Amniotic stem cell (primary cell): ENCODE results near the gene GPR87.

Experiments used
- DNase-seq: peaks from one replicate; lab custom pipeline; 2025; lab: John Stamatoyannopoulos, UW

GPR87 gene

GRCh38 chr3:151316267-151316991 is at the start of gene GPR87:
Gene GPR87 (minus strand): TSS chr3:151316820. CDS start chr3:151300100, 16,720 bp downstream.
- no peak for DNase-seq

GRCh38 chr3:151362751-151363174 is 46.1 kb upstream of the GPR87 start:
- no peak for DNase-seq

- DNase-seq: no peak
These were observed 40.8 kb upstream of the GPR87 start for GRCh38 chr3:151357463-151357850.

GRCh38 chr3:151356794-151357462 is 40.3 kb upstream of the GPR87 start:
- no peak for DNase-seq

- DNase-seq: no peak
These were observed 35.0 kb upstream of the GPR87 start for GRCh38 chr3:151351648-151352047.

GRCh38 chr3:151351219-151351618 is 34.6 kb upstream of the GPR87 start:
- DNase-seq: no peak

- DNase-seq: no peak
These were observed 34.0 kb upstream of the GPR87 start for GRCh38 chr3:151350656-151351055.

GRCh38 chr3:151347432-151347831 is 30.8 kb upstream of the GPR87 start:
- no peak for DNase-seq

GRCh38 chr3:151346292-151346691 is 29.7 kb upstream of the GPR87 start:
- DNase-seq: no peak

- peak; percentile 11 for DNase-seq
These were observed 29.2 kb upstream of the GPR87 start for GRCh38 chr3:151345859-151346258.

- no peak for DNase-seq
These were observed 15.1 kb upstream of the GPR87 start for GRCh38 chr3:151331696-151332095.

- no peak for DNase-seq
These were observed 14.3 kb upstream of the GPR87 start for GRCh38 chr3:151330899-151331298.

- DNase-seq: no peak
These were observed 13.8 kb upstream of the GPR87 start for GRCh38 chr3:151330379-151330778.

GRCh38 chr3:151329363-151329762 is 12.7 kb upstream of the GPR87 start, which contains the start of gene P2RY13:
Gene P2RY13 (minus strand): TSS chr3:151329549. CDS start chr3:151329528, 21 bp downstream.
- no peak for DNase-seq

- no peak for DNase-seq
These were observed 11.8 kb upstream of the GPR87 start for GRCh38 chr3:151328298-151328995.

GRCh38 chr3:151327571-151328198 is 11.1 kb upstream of the GPR87 start:
- DNase-seq: no peak

- DNase-seq: no peak
These were observed 5.9 kb upstream of the GPR87 start for GRCh38 chr3:151322511-151322910.

- DNase-seq: no peak
These were observed 4.9 kb upstream of the GPR87 start for GRCh38 chr3:151321526-151321925.

GRCh38 chr3:151320131-151320530 is 3.5 kb upstream of the GPR87 start:
- DNase-seq: no peak

GRCh38 chr3:151319628-151320027 is 3.0 kb upstream of the GPR87 start:
- DNase-seq: no peak

- no peak for DNase-seq
These were observed 2.4 kb upstream of the GPR87 start for GRCh38 chr3:151318991-151319390.

GRCh38 chr3:151318313-151318712 is 1.7 kb upstream of the GPR87 start:
- DNase-seq: no peak
